ENCODE results near the gene CACNA1I.

Gene CACNA1I

GRCh38 chr22:39629851-39630250 lies 59.3 kb downstream of the CACNA1I start:
- TF ChIP-seq, protein P1, sequence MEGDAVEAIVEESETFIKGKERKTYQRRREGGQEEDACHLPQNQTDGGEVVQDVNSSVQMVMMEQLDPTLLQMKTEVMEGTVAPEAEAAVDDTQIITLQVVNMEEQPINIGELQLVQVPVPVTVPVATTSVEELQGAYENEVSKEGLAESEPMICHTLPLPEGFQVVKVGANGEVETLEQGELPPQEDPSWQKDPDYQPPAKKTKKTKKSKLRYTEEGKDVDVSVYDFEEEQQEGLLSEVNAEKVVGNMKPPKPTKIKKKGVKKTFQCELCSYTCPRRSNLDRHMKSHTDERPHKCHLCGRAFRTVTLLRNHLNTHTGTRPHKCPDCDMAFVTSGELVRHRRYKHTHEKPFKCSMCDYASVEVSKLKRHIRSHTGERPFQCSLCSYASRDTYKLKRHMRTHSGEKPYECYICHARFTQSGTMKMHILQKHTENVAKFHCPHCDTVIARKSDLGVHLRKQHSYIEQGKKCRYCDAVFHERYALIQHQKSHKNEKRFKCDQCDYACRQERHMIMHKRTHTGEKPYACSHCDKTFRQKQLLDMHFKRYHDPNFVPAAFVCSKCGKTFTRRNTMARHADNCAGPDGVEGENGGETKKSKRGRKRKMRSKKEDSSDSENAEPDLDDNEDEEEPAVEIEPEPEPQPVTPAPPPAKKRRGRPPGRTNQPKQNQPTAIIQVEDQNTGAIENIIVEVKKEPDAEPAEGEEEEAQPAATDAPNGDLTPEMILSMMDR (IDR thresholded peaks at IDR 0.05; ENCODE audit: low read depth, low read length): no peak
- DNase-seq (ENCODE audit: low read depth in 2 of 2): no peak
- H3K4me3 ChIP-seq (replicated peaks in 1 of 2; ENCODE audit: low read depth in 2 of 2, low read length in 2 of 2): no peak overlapping the region

DNA sequence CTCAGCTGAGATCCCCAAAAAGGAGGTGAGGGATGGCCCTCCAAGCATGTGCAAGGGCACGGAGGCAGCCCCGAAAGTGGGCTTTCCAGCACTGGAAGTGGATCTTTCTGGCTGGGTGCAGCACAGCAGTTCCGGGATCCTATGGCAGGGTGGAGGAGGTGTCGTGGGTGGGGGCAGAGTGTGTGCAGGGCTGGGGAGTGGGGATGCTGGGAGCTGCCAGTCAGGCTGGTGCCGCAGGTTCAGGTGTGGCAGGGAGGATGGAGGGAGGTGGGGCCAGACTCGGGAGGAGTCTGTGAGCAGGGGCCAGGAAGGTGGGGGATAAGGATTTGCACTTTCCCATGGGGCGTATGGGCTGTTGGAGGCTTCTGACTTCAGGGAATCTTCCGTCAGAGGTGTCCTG lies 60.2 kb downstream of the CACNA1I start:
- TF ChIP-seq, protein P1 (IDR thresholded peaks at IDR 0.05; ENCODE audit: low read depth, low read length): no peak
- DNase-seq (ENCODE audit: low read depth in 2 of 2): no peak
- no peak overlapping the region for H3K4me3 ChIP-seq (replicated peaks in 1 of 2; ENCODE audit: low read depth in 2 of 2, low read length in 2 of 2)

DNA sequence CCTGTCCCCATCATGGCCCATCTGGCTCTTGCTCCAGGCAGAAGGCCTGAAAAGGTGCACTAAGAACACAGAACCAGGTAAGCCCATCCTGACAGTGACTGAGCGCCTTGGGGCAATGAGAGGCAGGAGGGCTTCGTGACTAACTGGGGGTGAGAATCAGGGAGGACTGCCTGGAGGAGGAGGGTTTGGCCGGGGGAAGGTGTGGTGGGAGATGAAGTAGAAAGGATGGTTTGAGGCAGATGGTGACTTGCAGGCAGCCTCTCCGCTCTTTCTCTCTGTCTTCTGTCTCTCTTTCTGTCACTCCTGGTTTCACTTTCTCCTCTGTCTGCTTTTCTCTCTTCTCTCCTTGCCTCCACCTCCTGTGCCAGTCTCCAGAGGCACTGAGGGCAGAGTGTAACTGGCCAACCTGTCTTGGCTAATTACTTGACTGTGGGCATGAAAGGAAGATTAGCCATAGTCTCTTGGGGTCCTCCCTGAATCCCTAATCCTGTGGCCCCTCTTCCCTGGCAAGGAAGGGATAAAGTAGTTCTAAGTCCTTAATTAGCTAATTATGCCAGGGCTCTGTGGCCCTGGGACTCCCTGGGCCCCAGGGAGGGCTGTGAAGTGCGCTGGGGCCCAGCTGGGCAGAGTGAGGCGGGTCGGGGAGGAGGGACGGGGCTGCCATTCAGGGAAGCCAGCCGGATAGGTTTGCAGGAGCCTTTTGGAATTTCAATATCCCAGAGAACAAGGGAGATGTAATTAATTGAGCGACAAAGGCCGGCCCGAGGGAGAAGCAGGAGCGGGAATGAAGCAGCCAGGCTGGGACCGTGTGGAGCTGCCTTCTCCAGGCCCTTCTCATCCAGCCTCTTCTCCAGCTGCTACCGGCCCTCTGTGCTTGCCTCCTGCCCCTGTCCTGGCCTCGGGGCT lies 61.1 kb downstream of the CACNA1I start:
- TF ChIP-seq, protein P1 (IDR thresholded peaks at IDR 0.05; ENCODE audit: low read depth, low read length): no peak
- no peak for DNase-seq (ENCODE audit: low read depth in 2 of 2)
- H3K4me3 ChIP-seq (replicated peaks in 1 of 2; ENCODE audit: low read depth in 2 of 2, low read length in 2 of 2): no peak overlapping the region

DNA sequence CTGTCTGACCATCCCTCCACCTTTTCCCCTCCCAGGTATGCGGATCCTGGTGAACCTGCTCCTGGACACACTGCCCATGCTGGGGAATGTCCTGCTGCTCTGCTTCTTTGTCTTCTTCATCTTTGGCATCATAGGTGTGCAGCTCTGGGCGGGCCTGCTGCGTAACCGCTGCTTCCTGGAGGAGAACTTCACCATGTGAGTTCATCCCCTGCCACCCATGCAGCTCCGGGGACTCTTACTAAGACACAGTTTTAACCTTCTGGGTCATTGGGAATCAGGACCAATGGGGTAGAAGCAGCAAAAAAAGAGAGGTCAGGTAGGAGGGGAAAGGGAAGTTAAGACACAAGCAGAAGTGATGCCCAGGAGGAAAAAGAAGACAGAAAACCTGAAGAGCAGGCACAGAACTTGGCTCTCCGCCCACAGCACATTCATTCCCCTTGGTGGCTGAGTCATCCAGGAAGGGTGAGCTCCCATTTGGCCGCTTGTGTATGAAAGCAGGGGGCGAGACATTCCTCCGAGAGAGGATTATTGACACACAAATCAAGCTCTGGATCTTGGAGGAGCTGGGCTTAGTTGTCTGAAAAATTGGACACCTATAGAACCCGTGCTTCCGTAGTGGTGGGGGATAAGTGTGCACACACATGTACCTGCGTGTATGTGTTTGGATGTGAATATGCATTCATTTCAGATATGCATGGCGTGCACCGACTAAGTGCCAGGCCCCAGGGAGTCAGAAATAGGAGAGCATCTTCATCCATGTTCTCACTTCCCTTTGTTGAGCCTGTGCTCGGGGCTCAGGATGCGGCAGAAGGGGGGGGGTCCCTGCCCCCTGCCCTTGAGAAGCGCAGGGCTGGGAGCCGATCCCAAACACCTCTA lies 64.2 kb downstream of the CACNA1I start:
- peak; percentile 83 to 90 for DNase-seq (ENCODE audit: low read depth in 2 of 2)
- TF ChIP-seq, protein P1 (IDR thresholded peaks at IDR 0.05; ENCODE audit: low read depth, low read length): no peak
- no peak overlapping the region for H3K4me3 ChIP-seq (replicated peaks in 1 of 2; ENCODE audit: low read depth in 2 of 2, low read length in 2 of 2)

DNA sequence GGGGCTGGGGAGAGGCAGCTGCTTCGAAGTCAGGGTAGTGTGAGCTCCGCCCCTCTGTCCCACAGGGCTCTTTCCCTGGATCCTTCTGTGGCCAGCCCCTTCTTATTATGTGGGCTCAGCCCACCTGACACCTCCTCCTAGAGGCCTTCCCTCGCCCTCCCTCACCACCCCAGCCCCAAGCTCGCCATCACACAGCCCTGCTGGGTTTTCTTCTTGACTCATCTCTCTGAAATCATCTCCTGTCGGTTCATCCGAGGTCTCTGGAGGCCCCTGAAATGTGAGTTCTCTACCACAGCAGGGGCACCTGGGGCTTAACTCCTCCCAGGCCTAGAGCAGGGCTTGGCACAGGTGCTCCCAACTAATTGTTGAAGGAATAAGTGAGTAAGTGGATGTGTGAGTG lies 65.2 kb downstream of the CACNA1I start:
- peak in 1 of 2 donors; percentile 4 for DNase-seq (ENCODE audit: low read depth in 2 of 2)
- H3K4me3 ChIP-seq (replicated peaks in 1 of 2; ENCODE audit: low read depth in 2 of 2, low read length in 2 of 2): no peak overlapping the region
- TF ChIP-seq, protein P1 (IDR thresholded peaks at IDR 0.05; ENCODE audit: low read depth, low read length): no peak

GRCh38 chr22:39638958-39639357 lies 68.4 kb downstream of the CACNA1I start:
- peak in 1 of 2 donors; percentile 15 for DNase-seq (ENCODE audit: low read depth in 2 of 2)

More at GRCh38 chr22:39638958-39639357, 68.4 kb downstream of the CACNA1I start:
- TF ChIP-seq, protein P1 (IDR thresholded peaks at IDR 0.05; ENCODE audit: low read depth, low read length): no peak
- no peak overlapping the region for H3K4me3 ChIP-seq (replicated peaks in 1 of 2; ENCODE audit: low read depth in 2 of 2, low read length in 2 of 2)
